ENCODE data around the gene PCDH17. TPM values are rescaled to one million over a fixed set of nuclear protein-coding genes. Genes with fewer than 3 reads are reported as not detected.

PCDH17 gene
- total and polyA plus RNA-seq, 10 of the 15 experiments (the other 5 are each of a cell fraction or from before 2014, with no cell fraction given): under 0.01 to 0.58 (median 0.07) TPM; not detected in 6

- ChIA-PET SMC1A (ENCODE audit: uncharacterized antibody, unreplicated experiment) (interaction anchor here (1.0 to 2.4 kb wide), 5 partner anchors 8 to 21 kb away, joined by 3 to 13 read pairs (median 4); no protein-coding TSS in a partner anchor), POLR2A (interaction anchor here (0.7 to 1.2 kb wide), 3 partner anchors 8 to 15 kb away, joined by 3 to 4 read pairs (median 4); no protein-coding TSS in a partner anchor), CTCF (interaction anchor here (0.7 to 2.8 kb wide), 2 partner anchors 20 to 24 kb away, joined by 4 to 19 read pairs; no protein-coding TSS in a partner anchor), RAD21 (ENCODE audit: unreplicated experiment) (interaction anchor here (0.8 to 2.4 kb wide), 7 partner anchors 9 to 186 kb away, joined by 3 to 17 read pairs (median 4); no protein-coding TSS in a partner anchor)
- no peak overlapping the region for H3K4me2 ChIP-seq (ENCODE audit: control insufficient read depth, insufficient read depth)
- H3K9me3 ChIP-seq (replicated peaks; ENCODE audit: control insufficient read depth, insufficient read depth, low read length): no peaks in the 10 kb centered on the region
- no peaks in the 10 kb centered on the region for H3K36me3 ChIP-seq (ENCODE audit: control insufficient read depth in 2 of 2, insufficient read depth in 2 of 2, low read length in 1 of 2)
- no peak for FAIRE-seq
- in situ Hi-C loops (cut with MboI): no loop called here
- no TSS peak for BruUV-seq (replicated peaks)
- no peak overlapping the region for H2AFZ ChIP-seq (ENCODE audit: control insufficient read depth, low read depth, low read length)
- H3K27ac ChIP-seq (ENCODE audit: control insufficient read depth, insufficient read depth): no peak overlapping the region
- DNase-seq (ENCODE audit: low read depth, low spot score): no peak
- no peak overlapping the region for H3K4me3 ChIP-seq
- no peaks in the 10 kb centered on the region for H3K27me3 ChIP-seq (replicated peaks in 1 of 2; ENCODE audit: control insufficient read depth in 2 of 2, insufficient read depth in 2 of 2, low read length in 1 of 2)
- H3K9ac ChIP-seq (ENCODE audit: control insufficient read depth, insufficient read depth, low read length): no peak overlapping the region
- intact Hi-C loops (cut with micrococcal nuclease; ENCODE audit: unreplicated experiment): no loop called here
- WGBS (ENCODE audit: insufficient coverage, insufficient replicate concordance, low lambda C conversion rate, missing lambda C conversion rate): 86% methylated on average over 2 of the region's 2 CpGs
- no peaks in the 10 kb centered on the region for H3K79me2 ChIP-seq (ENCODE audit: control insufficient read depth, insufficient read depth, low read length)
- H4K20me1 ChIP-seq (ENCODE audit: control insufficient read depth, insufficient read depth): no peaks in the 10 kb centered on the region
- TF ChIP-seq WRNIP1 (IDR thresholded peaks at IDR 0.05; ENCODE audit: borderline replicate concordance, low read depth, low read length) (no peak), ZBED1 (IDR thresholded peaks at IDR 0.05; ENCODE audit: borderline replicate concordance) (no peak)
- H3K4me1 ChIP-seq (ENCODE audit: control insufficient read depth, insufficient read depth, low read length): no peaks in the 10 kb centered on the region
- no peak for ATAC-seq
Measured at GRCh38 chr13:57604442-57604841, 27.1 kb upstream of the PCDH17 start.

GRCh38 chr13:57611969-57612368, 19.6 kb upstream of the PCDH17 start:
- Histone ChIP-seq H3K9me3 (replicated peaks; ENCODE audit: control insufficient read depth, insufficient read depth, low read length) (no peaks in the 10 kb centered on the region), H3K4me1 (ENCODE audit: control insufficient read depth, insufficient read depth, low read length) (no peaks in the 10 kb centered on the region), H3K79me2 (ENCODE audit: control insufficient read depth, insufficient read depth, low read length) (no peaks in the 10 kb centered on the region), H4K20me1 (ENCODE audit: control insufficient read depth, insufficient read depth) (no peaks in the 10 kb centered on the region), H3K27me3 (replicated peaks in 1 of 2; ENCODE audit: control insufficient read depth in 2 of 2, insufficient read depth in 2 of 2, low read length in 1 of 2) (no peaks in the 10 kb centered on the region), H3K9ac (ENCODE audit: control insufficient read depth, insufficient read depth, low read length) (no peak overlapping the region), H3K27ac (ENCODE audit: control insufficient read depth, insufficient read depth) (no peak overlapping the region), H3K4me2 (ENCODE audit: control insufficient read depth, insufficient read depth) (no peak overlapping the region), H2AFZ (ENCODE audit: control insufficient read depth, low read depth, low read length) (no peak overlapping the region), H3K4me3 (no peak overlapping the region), H3K36me3 (ENCODE audit: control insufficient read depth in 2 of 2, insufficient read depth in 2 of 2, low read length in 1 of 2) (no peaks in the 10 kb centered on the region)
- in situ Hi-C loops (cut with MboI): no loop called here
- FAIRE-seq: no peak
- intact Hi-C loops (cut with micrococcal nuclease; ENCODE audit: unreplicated experiment): no loop called here
- POLR2A ChIA-PET: interaction anchor here (1.6 kb wide), 1 partner anchor 12 kb away, joined by 8 read pairs; no protein-coding TSS in a partner anchor
- BruUV-seq (replicated peaks): no TSS peak
- RAD21 ChIA-PET (ENCODE audit: unreplicated experiment): interaction anchor here (0.9 to 5.2 kb wide), 6 partner anchors 11 to 30 kb away, joined by 3 to 31 read pairs (median 10); no protein-coding TSS in a partner anchor
- peak; percentile 17 for DNase-seq (ENCODE audit: low read depth, low spot score)
- CTCF ChIA-PET: interaction anchor here (1.0 to 5.2 kb wide), 3 partner anchors 12 to 31 kb away, joined by 3 to 46 read pairs (median 4); no protein-coding TSS in a partner anchor
- SMC1A ChIA-PET (ENCODE audit: uncharacterized antibody, unreplicated experiment): interaction anchor here (0.7 to 3.3 kb wide), 9 partner anchors 8 to 29 kb away, joined by 3 to 24 read pairs (median 3); no protein-coding TSS in a partner anchor
- WGBS (ENCODE audit: insufficient coverage, insufficient replicate concordance, low lambda C conversion rate, missing lambda C conversion rate): 30% methylated on average over 5 of the region's 5 CpGs
- peak; percentile 87 for ATAC-seq
- TF ChIP-seq MYC (IDR thresholded peaks at IDR 0.05; ENCODE audit: insufficient read depth, insufficient read length, insufficient replicate concordance, low read length, severe bottlenecking) (no peak), KLF5 (IDR thresholded peaks at IDR 0.05; ENCODE audit: partially characterized antibody) (no peak), CUX1 (IDR thresholded peaks at IDR 0.05; ENCODE audit: insufficient replicate concordance, low read depth, low read length) (no peak), EP300 (IDR thresholded peaks at IDR 0.05; ENCODE audit: borderline replicate concordance in 1 of 2, control insufficient read depth in 1 of 2, low read depth in 2 of 2, low read length in 2 of 2) (peak; percentile 33 to 61; a peak in 2 of 4 replicates), SUZ12 (IDR thresholded peaks at IDR 0.05; ENCODE audit: unreplicated experiment) (no peak), POLR2A (IDR thresholded peaks at IDR 0.05; ENCODE audit: low read depth, low read length) (no peak), ZBTB33 (IDR thresholded peaks at IDR 0.05) (no peak)

Measured in GM12878 (cell line).